ENCODE results near the gene TRIM65. TPM values are rescaled to one million over a fixed set of nuclear protein-coding genes. Genes with fewer than 3 reads are reported as not detected.

The TRIM65 gene
- total RNA-seq, 2 experiments from 2014 or later, result 54.2 to 60.4 TPM

DNA sequence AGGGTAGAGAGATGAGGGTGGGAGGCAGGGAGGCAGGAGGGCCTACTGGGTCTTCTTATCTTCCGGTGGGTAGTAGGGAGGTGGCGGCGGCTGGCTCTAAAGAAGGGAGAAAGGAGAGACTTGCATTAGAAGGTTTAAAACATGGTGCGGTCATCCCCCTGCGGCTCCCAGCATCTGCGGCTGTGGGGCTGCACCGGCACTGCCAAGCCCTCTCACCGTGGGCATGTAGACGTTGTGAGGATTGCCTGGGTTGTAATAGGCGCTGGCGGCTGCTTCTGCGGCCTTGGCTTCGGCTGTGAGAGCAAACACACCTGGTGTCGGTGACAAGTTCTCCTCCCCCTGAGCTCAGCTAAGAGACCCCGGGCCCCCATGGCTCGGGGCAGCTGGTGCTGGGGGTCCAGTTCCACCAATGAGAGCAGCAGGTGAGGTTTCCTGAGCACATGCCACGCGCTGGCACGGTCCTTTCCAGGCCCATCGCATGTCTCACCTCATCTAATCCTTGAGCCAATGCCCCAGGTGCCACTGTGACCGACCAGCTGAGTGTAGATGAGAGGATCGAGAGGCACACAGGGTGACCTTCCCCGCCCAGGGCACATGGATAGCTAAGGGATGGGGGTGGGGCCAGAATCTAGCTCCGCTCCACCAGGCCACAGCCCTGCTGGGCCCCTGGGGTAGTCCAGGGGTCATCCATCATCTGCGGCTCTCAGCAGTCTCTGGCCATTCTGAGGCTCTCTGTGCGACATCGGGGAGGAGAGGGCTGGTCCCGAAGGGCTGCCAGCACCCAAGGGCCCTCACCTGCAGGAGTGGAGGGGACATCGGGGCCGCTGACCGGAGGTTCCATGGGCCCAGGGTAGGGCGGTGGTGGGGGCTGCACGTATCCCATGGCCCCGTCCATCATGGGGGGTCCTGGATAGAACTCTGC lies 49.8 kb downstream of the TRIM65 start:
- Histone ChIP-seq H3K4me2 (ENCODE audit: low read length) (no peak overlapping the region), H4K20me1 (ENCODE audit: insufficient read depth, low read length) (no peaks in the 10 kb centered on the region), H3K4me3 (ENCODE audit: low read depth, low read length, poor library complexity, severe bottlenecking) (no peak overlapping the region), H3K9me2 (ENCODE audit: insufficient read depth, low read length) (no peaks in the 10 kb centered on the region), H3K36me3 (ENCODE audit: insufficient read depth, low read length) (peaks cover 46% of the 10 kb centered on the region), H2AFZ (ENCODE audit: low read length) (no peak overlapping the region), H3K79me2 (ENCODE audit: insufficient read depth, low read depth, low read length) (no peaks in the 10 kb centered on the region), H3K27ac (ENCODE audit: low read depth, low read length, poor library complexity, severe bottlenecking) (no peak overlapping the region), H3K9me3 (ENCODE audit: low read length) (no peaks in the 10 kb centered on the region), H3K4me1 (ENCODE audit: insufficient read depth, low read length, poor library complexity, severe bottlenecking) (peaks cover 24% of the 10 kb centered on the region)
- TF ChIP-seq, protein P1, sequence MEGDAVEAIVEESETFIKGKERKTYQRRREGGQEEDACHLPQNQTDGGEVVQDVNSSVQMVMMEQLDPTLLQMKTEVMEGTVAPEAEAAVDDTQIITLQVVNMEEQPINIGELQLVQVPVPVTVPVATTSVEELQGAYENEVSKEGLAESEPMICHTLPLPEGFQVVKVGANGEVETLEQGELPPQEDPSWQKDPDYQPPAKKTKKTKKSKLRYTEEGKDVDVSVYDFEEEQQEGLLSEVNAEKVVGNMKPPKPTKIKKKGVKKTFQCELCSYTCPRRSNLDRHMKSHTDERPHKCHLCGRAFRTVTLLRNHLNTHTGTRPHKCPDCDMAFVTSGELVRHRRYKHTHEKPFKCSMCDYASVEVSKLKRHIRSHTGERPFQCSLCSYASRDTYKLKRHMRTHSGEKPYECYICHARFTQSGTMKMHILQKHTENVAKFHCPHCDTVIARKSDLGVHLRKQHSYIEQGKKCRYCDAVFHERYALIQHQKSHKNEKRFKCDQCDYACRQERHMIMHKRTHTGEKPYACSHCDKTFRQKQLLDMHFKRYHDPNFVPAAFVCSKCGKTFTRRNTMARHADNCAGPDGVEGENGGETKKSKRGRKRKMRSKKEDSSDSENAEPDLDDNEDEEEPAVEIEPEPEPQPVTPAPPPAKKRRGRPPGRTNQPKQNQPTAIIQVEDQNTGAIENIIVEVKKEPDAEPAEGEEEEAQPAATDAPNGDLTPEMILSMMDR (conservative IDR thresholded peaks at IDR 0.05; ENCODE audit: low read length), result no peak
- no peak for TF ChIP-seq EZH2phosphoT487 (IDR thresholded peaks at IDR 0.05; ENCODE audit: borderline replicate concordance, low read depth, low read length)
- ChIA-PET POLR2A (interaction anchor here (0.7 to 1.3 kb wide), 2 partner anchors 8 to 56 kb away, joined by 3 read pairs; partner anchors contain the start of gene WBP2), CTCF (ENCODE audit: unreplicated experiment) (interaction anchor here (0.8 to 2.0 kb wide), 2 partner anchors 8 to 82 kb away, joined by 3 to 8 read pairs; partner anchors contain the start of genes GALK1 and WBP2)
- DNase-seq (ENCODE audit: low spot score), result no peak
- no TSS peak for BruUV-seq (replicated peaks)
- intact Hi-C loops (cut with micrococcal nuclease; ENCODE audit: unreplicated experiment), result loop anchor here (5.0 kb wide), 1 partner anchor 95 kb away; no protein-coding TSS in a partner anchor

DNA sequence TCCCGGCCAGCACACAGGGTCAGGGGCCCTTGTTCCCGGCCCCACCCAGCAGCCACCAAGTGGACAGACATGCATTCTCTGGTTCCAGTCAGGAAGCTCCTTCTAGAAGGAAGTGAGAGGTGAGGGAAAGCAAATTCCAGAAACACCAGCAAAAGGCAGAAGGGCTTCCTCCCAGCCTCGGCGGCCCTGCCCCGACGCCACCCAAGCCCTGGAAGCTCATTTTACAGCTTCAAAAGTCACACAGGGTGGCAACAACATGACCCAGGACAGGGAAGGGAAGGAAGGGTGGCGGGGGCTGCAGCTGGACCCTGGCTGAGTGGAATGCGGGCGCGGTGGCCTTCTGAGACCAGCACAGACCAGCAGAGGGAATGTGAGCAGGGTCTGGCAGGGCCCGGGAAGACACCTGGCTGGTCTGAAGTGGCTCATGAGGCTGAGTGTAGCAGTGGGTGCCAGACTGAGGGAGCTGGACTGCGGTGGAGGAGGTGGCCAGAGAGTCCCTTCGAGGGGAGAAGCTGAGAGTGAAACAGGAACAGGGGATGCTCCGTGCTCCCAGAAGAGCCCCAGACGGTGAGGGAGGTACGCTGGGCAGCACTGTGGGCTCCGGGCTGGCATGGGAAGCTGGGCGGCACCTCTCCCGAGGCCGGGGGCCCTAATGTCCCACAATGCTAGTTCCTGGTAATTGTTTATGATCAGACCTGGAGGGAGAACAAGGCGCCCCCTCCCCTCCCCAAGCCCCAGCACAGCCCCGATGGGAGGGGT lies 50.6 kb downstream of the TRIM65 start:
- Histone ChIP-seq H3K4me2 (ENCODE audit: low read length) (no peak overlapping the region), H2AFZ (ENCODE audit: low read length) (no peak overlapping the region), H4K20me1 (ENCODE audit: insufficient read depth, low read length) (no peaks in the 10 kb centered on the region), H3K36me3 (ENCODE audit: insufficient read depth, low read length) (peaks cover 42% of the 10 kb centered on the region), H3K4me1 (ENCODE audit: insufficient read depth, low read length, poor library complexity, severe bottlenecking) (peaks cover 24% of the 10 kb centered on the region), H3K79me2 (ENCODE audit: insufficient read depth, low read depth, low read length) (no peaks in the 10 kb centered on the region), H3K4me3 (ENCODE audit: low read depth, low read length, poor library complexity, severe bottlenecking) (no peak overlapping the region), H3K9me2 (ENCODE audit: insufficient read depth, low read length) (no peaks in the 10 kb centered on the region), H3K9me3 (ENCODE audit: low read length) (no peaks in the 10 kb centered on the region), H3K27ac (ENCODE audit: low read depth, low read length, poor library complexity, severe bottlenecking) (no peak overlapping the region)
- POLR2A ChIA-PET, result interaction anchor here (1.0 to 1.3 kb wide), 2 partner anchors 9 to 12 kb away, joined by 3 read pairs; partner anchors contain the start of gene WBP2
- BruUV-seq (replicated peaks), result TSS peak; percentile 96
- intact Hi-C loops (cut with micrococcal nuclease; ENCODE audit: unreplicated experiment), result loop anchor here (5.0 kb wide), 1 partner anchor 94 kb away; no protein-coding TSS in a partner anchor
- TF ChIP-seq, protein P1 (conservative IDR thresholded peaks at IDR 0.05; ENCODE audit: low read length), result no peak
- CTCF ChIA-PET (ENCODE audit: unreplicated experiment), result interaction anchor here (2.0 kb wide), 1 partner anchor 9 kb away, joined by 8 read pairs; the partner anchor contains the start of gene WBP2
- no peak for DNase-seq (ENCODE audit: low spot score)
